Duodenal mucosa (tissue), 2 donors: ENCODE results near the gene AJUBA.

Experiments used
- H3K27ac ChIP-seq: one replicate; pipeline ENCODE4 v1.7.0; 2013; ENCODE audit warnings: low read depth, low read length
- H3K27me3 ChIP-seq, 2 donors: one replicate each; pipeline ENCODE4 v1.7.0; 2013; ENCODE audit warnings: low read length in 2 of 2, control low read depth in 1 of 2; ENCODE audit not compliant: insufficient read depth in 2 of 2, control insufficient read depth in 1 of 2
- H3K36me3 ChIP-seq, 2 donors: one replicate each; pipeline ENCODE4 v1.7.0; 2013; ENCODE audit warnings: low read length in 2 of 2, control low read depth in 1 of 2; ENCODE audit not compliant: insufficient read depth in 2 of 2, control insufficient read depth in 1 of 2
- H3K4me1 ChIP-seq, 2 donors: one replicate each; pipeline ENCODE4 v1.7.0; 2013; ENCODE audit warnings: low read length in 2 of 2, control low read depth in 1 of 2; ENCODE audit not compliant: insufficient read depth in 2 of 2, control insufficient read depth in 1 of 2
- H3K4me3 ChIP-seq, 2 donors: one replicate each; pipeline ENCODE4 v1.7.0; 2013; ENCODE audit warnings: low read length in 2 of 2, low read depth in 1 of 2
- H3K9ac ChIP-seq, 2 donors: one replicate each; pipeline ENCODE4 v1.7.0; 2013; ENCODE audit warnings: low read length in 2 of 2, low read depth in 1 of 2
- H3K9me3 ChIP-seq, 2 donors: one replicate each; pipeline ENCODE4 v1.7.0; 2013; ENCODE audit warnings: low read length in 2 of 2, control low read depth in 1 of 2; ENCODE audit not compliant: control insufficient read depth in 1 of 2

The AJUBA gene

GRCh38 chr14:22923746-22924145, 58.6 kb downstream of the AJUBA start:
- no peak overlapping the region for H3K27ac ChIP-seq
- no peak overlapping the region for H3K9ac ChIP-seq
- H3K4me3 ChIP-seq = no peak overlapping the region
- no peaks in the 10 kb centered on the region for H3K27me3 ChIP-seq
- no peaks in the 10 kb centered on the region for H3K9me3 ChIP-seq
- H3K4me1 ChIP-seq = peaks cover 21 to 24% of the 10 kb centered on the region in 2 donors
- peaks cover 19 to 46% of the 10 kb centered on the region in 2 donors for H3K36me3 ChIP-seq

GRCh38 chr14:22922294-22922693, 60.1 kb downstream of the AJUBA start:
- Histone ChIP-seq H3K4me3 (no peak overlapping the region), H3K9ac (no peak overlapping the region), H3K27me3 (no peaks in the 10 kb centered on the region), H3K9me3 (no peaks in the 10 kb centered on the region), H3K27ac (no peak overlapping the region), H3K4me1 (peaks cover 15 to 19% of the 10 kb centered on the region in 2 donors), H3K36me3 (peaks cover 19 to 46% of the 10 kb centered on the region in 2 donors)
